Measurements from ENCODE around the gene RASSF5.

The RASSF5 gene

DNA sequence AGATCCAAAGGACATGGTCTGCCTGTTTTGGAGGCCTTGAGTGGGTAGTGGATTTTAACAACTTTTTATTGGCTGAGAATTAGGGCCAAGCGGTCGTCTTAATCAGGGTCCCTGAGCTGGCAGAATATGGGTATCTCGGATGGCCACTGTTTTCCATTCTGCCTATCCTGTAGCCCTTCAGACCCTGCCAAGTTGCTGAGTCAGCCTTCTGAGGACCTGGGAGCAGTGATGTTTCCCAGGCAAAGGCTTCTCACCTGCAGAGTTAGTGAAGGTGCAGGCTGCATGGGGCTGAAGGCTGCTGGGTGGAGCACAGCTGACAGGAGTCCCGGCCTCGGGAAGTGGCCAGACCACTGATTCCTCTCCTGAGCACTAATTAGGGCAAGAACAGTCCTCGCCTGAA lies 11.4 kb downstream of the RASSF5 start:
- no peak for DNase-seq

DNA sequence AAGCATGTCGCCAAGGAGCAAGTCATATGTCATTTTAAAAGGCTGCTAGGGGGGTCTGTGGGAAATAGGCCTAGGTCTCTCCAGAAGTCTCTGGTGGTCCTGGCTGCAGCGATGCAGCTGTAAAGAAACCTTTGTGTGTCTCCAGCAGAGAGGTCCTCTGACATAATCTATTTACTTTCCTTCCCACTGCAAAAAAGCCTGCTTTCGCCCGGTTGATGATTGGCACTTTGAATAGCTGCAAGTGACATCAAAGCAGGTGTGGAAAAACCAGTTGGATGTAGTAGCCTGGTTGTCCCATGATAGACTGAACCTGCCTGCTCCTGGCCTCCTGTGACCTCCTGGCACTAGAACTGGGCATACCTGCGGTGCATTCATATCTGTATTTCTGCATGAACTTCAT lies 13.8 kb downstream of the RASSF5 start:
- DNase-seq: no peak

DNA sequence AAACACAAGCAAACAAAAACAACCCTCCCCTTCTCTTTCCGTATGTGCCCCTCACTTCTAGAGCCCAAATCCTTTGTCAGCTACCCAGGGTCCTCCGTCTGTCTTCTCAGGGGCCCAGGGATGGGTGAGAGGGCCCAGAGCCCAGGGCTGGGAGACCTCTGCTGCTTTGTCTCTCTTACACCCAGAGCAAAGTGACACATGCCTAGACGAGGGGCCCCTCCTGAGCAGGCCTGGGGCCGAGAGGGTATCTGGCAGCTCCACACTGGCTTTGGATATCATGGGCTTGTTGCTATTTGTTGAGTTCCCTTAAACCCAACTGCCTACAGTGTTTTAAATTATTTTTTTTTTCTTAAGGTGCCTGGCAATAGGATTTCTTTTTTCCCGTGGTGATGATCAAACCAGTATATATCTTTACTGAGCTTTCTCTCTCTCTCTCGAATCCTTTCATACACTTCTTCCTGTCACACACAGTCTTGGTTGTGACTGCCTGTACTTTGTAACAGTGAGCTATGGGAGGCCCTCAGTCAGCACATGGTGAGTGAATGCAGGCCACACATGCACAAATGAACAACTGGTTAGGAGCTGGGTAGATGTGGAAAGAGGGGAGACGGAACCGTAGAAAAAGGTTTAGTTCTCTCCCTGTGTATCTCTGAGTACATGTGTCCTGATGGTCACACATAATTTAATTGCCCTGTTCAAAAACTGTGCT lies 14.5 kb downstream of the RASSF5 start:
- DNase-seq: no peak

DNA sequence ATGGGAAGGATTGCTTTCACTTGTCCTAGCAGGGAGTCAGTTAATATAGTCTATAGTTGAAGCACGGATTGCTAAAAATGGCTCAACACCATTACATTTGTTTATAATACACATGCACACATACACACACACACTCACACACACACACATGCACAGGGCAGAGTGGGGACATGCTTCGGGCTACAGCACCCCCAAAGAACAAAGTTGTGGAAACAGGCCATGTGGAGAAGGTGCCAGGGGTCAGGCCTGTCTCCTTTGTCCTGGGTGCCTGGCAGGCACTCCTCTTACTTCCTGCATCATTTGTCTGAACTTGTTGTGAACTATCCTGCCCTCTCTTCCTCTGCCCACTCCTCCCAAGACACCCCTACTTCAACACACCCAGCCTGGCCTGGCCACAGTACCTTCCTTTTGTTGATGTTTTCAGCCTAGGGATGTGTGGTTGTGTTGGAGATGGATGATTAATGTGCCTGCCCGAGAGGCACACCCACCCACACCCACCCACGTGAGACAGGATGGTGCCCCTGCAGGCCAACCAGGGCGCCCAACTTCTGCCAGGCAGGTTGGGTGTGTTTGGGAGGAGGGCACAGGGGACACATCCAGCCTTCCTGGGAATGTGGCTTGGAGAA lies 17.5 kb downstream of the RASSF5 start:
- DNase-seq: no peak

DNA sequence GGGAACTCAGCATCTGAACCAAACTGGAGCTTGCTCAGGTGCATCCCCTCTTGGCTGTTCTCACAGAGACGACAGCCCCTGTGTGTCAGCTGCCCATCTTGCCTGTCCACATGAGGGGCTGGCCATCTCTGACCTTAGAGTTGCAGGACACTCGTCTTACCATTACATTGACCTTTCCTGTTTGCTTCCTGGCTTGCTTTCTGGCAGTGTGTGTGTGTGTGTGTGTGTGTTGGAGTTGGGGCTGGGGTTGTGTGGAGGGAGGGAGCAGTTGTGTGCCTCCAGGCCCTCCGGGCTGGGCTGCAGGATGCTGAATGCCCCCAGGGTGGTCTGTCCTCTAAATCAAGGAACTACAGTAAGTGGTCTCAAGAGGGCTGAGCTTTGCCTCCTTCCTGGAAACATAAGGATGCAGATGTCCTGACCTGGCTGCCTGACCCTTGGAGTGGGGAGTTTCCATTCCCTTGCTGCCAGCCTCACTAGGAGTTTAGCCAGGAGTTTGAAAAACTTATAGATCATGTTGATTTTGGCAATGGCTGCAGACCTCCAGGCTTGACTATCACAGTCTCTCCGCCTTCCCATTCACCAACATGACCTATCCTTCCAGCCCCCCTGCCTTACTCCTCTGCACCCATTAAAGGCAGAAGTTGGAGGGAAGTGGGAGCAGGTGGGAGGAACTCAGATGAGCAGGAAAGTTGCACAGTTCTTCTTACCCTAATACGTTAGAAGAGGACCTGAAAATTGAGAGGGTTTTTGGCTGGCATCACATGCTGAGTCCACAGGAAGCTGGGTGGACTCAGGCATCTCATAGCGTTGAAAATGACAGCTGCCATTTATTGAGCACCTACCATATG lies 19.0 kb downstream of the RASSF5 start:
- no peak for DNase-seq

DNA sequence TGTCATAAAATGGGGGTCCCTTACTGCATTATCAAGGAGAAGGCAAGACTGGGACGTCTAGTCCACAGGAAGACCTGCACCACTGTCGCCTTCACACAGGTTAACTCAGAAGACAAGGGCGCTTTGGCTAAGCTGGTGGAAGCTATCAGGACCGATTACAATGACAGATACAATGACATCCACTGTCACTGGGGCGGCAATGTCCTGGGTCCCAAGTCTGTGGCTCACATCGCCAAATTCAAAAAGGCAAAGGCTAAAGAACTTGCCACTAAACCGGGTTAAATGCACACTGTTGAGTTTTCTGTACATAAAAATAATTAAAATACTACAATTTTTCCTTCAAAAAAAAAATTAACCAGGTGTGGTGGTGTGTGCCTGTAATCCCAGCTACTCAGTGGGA lies 22.1 kb downstream of the RASSF5 start:
- no peak for DNase-seq

DNA sequence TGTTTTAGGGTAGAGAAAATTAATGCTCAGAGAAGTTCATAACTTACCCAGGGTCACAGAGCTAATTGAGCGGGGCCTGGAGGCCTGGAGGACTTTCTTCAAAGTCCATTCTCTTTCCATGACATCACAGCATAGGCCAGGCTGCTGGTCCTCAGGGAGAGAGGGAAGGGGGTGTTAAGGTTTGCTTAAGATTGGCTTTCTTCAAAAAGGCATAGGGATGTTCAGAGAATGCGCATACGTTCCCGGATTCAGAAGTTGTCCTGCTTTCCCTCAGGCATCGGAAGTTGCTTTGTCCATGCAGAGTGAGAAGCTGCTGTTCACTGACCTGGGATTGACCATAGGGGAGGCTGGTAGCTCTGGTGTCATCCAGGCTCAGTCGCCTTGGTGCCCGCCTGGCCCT lies 25.0 kb downstream of the RASSF5 start:
- no peak for DNase-seq

DNA sequence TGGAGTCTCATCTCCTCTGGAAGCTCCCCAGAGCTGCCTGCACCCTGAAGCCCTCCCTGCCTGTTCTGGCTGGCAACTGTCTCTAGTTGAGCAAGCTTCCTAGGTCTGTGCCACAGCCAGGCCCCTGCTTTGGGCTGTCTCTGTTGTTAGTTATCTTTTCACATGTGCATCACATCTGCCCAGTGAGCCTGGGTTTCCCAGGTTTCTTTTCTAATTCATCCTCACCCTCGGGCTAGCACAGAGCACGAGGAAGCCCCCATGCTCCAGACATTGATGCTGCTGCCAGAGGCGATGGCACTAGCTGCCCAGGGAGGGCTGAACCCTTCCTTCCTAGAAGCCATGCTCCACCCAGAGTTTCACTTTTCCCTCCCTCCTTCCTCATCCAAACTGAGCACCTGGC lies 27.2 kb downstream of the RASSF5 start:
- no peak for DNase-seq

DNA sequence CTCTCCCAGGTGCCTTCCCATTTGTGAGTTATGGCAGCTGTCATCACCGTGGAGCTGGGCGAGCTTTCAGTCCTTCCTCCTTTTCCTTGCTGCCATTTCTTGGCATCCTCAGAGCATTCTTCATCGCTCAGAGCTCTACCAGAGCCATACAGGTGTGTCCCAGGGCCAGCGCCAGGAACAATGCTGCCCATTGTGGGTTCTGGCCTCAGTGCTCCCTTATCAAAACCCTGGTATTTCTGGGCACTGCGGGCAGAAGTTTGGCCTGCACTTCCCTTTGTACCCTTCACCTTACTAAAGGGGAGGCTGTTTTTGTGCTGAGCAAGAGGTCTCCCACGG lies 28.5 kb downstream of the RASSF5 start:
- no peak for DNase-seq

DNA sequence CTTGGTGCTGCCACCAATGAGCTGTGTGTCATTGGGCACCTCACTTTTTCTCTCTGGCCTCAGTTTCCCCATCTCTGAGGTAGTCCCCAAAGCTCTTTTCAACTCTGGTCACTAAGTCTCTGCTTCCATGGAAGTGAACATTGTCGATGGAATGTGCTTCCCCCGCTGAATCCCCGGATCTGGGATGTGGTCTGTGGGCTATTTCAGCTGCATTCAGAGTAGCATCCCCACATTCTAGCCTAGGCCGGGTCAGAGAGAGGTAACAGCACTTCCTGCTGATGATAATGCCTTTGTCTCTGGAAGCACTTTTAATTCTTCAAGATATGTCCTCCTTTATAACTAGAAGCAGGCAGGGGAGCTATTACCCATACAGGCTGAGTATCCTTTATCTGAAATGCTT lies 29.8 kb downstream of the RASSF5 start:
- no peak for DNase-seq

DNA sequence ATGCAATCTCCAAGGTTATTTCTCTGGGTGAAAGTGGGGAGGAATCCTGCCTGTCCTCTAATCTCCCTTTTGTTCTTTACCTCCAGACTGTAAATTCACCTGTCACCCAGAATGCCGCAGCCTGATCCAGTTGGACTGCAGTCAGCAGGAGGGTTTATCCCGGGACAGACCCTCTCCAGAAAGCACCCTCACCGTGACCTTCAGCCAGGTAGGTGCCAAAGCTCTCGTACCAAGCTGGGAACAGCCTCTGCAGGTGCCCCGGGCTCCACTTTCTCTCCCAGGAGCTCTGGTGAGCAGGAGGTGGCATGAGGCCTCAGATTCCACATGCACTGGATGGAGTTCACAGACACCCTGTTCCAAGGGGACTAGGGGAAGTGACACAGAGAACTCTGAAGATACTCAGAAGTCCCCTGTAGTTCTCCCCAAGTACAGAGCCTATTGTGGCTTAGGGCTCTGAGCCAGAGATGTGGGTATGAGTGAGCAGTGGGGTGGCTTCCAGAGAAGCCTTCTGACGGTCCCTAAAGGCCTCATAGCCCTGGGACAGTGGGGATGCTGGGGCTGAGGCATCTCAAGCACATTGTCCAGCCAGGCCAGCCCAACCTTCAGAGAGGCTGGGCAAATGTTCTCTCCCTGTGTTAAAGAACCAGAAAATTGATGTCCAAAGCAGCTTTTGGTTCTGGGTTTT lies 30.9 kb downstream of the RASSF5 start:
- DNase-seq: no peak

DNA sequence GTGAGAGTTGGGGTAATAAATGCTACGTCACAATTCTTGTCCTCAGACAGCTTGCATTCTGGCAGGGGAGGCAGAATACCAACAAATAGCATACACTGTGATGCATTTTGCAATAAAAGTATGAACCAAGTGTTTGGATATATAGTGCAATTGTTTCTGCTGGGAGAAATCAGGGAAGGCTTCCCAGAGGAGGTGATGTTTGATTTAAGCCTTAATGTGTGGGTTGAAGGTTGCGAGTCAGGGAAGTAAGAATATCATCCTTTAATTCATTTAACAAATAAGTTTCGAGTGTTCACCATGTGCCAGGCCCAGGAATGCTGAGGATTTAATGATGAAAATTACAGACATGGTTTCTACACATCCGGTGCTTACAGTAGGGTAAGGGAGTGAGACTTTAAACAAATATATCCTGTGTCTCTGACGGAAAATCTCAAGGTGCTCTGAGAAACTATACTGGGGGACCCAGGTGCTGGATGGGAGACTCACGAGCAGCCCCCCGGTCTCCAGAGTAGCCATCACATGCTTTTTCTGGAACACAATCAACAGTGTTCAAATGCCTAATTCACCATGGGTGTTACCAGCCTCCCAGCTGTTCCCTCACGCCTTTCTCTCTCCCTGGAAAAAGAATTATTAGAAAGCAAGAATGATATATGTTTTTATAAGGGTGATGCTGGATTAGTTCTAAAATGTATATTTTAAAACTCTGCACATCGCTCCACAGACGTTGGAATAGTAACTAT lies 31.7 kb downstream of the RASSF5 start:
- DNase-seq: no peak

DNA sequence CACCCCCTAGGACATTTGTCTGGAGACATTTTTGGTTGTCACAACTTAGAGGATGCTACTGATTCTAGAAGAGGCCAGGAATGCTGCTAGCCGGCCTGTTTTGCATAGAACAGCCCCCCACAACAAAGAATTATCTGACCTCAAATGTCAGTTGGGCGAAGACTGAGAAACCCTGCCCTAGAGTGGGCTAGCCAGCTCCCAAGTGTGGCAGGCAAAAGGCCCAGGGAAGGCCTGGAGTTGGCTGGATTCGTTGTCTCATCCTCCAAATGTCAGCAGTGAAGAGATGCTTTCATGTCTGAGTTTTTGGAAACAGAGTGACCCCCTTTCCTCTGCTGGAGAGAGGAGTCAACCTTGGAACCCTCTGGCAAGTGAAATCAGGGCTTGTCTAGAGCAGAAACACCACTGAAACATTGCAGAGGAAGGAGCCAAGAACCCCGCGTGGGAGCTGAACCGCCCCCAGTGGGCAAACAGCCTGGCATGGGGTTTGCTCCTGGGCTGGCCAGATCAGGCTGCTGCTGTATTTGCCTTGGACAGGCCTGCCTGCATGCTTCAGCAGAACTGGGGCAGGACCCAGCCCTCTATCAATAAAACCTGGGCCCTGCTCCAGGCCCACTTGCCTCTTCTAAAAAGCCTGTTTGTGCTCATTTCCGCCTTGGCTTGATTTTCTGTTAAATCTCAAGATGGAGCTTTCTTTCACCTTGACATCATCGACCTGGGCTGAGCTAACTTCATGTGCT lies 32.9 kb downstream of the RASSF5 start:
- DNase-seq: no peak

DNA sequence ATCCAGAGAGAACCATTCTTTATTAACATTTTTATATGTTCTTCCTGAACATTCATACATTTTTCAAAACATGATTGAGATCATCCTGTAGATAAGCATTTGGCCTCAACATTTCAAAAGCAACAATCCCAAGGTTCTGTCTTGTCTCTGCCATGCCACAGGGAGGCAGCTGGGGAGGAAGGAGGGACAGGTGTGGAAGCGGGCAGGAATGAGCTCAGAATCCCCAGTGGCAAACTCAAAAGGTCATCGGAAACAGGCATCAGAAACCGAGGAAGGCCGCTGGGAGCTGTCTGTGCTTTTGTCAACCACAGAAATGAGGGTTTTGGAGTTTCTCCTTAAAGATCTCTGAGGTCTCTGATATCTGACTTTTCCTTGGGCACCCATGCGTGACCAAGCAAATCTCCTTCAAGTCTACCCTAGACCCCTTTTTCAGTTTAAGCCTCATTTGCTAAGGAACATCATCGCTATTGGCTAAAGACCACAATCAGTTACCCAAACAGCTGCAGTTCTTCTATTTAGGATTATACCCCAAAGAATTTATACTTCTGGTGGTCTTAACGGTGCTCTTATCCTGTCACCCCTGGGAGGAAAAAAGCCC lies 34.0 kb downstream of the RASSF5 start:
- no peak for DNase-seq

DNA sequence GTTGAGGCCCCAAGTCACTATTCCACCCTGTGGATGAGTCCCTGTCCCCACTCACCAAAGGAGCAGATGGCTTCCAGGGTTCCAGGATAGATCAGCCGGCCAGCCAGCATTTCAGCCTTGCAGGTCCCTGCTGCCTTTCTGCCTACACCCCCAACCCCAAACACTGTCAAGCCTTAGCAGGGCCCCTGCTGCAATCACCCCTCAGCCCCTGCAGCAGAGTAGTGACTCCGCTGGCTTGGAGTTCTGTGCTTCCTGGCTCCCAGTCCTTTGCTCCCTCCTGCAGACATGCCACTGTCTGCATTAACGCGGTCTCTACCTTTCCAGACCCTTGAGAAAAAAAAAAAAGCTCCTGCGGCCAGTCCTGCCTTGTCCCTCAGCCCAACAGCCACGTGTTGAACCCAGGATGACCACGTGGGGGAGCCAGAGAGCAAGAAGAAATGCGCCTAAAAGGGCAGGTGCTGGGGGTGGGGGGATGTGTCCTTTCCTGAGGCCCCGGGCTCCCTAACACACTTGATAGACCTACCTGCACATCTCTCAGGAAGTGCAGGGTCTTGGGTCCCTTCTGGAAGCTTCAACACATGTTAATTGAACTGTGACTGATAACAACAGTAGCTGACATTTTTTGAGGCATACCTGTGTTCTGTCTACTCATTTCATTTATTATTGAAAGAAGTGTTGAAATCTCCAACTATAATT lies 37.4 kb downstream of the RASSF5 start:
- DNase-seq: peak; percentile 81

DNA sequence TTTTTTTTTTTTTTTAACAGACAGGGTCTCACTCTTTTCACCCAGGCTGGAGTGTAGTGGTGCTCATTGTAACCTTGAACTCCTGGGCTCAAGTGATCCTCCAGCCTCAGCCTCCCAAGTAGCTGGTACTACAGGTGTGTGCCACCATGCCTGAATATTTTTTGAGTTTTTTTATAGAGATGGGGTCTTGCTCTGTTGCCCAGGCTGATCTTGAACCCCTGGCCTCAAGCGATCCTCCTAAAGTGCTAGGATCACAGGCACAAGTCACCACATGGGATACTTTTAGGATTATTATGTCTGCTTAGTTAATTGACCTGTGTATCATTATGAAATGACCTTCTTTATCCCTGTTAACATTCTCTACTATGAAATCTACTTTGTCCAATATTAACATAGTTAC lies 38.0 kb downstream of the RASSF5 start:
- no peak for DNase-seq

DNA sequence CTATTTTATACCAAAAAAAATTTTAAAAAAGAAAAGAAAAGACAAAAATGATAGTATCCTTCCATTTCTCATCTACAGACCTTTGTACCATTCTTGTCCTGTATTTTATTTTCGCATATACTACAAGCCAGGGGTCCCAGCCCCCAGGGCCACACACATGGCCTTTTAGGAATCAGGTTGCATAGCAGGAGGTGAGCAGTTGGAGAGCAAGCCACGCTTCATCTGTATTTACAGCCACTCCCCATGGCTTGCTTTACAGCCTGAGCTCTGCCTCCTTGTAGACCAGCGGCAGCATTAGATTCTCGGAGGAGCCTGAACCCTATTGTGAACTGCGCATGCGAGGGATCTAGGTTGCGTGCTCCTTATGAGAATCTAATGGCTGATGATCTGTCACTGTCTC lies 39.8 kb downstream of the RASSF5 start:
- DNase-seq: no peak

DNA sequence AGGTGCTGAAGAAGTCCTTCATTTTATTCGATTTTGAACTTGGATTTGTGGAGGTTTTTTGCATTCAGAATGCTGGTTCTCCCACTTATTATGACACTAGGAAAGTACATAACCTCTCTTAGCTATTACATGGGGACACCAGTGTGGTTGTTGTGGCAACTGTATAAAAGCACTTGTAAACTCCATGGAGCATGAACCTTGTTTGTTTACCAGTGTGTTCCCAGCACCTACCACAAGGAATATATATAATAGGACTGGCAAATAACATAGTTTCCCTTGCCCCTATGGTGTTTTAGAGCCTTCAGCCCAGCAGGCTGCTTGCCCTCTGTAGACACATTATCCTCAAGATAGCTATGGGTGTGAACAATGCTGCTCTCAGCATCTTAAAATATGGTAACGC lies 43.1 kb downstream of the RASSF5 start:
- no peak for DNase-seq

DNA sequence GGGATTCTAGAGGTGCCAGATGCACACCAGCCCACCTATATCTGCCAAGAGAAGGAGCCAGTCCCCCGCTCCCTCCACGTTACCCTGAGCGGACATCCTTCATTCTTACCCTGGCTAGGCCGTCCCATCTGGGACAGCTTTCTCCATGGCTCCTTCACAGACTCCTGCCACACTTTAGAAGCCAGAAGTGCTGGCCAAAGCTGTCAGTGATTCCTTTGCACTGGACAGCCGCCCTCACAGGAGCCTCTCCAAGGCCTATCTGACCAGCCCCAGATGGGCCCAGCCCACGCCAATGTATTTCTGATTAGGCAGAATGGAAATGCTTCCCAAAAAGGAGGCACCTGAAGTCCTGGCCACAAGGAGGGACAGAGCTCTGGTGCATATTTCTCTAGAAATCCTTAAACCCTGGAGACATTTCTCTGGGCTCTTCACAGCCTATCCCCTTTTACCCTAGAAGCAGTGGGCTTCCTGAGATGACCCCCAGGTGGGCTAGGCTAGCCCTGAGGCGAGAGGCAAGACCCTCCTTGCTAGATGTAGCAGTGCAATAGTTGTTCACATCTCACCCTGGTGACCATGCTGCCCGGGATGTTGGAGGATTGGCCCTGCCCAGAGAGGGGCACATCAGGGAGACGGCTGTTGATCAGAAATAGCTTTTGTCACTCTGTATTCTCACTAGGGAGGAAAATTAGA lies 44.1 kb downstream of the RASSF5 start:
- no peak for DNase-seq

DNA sequence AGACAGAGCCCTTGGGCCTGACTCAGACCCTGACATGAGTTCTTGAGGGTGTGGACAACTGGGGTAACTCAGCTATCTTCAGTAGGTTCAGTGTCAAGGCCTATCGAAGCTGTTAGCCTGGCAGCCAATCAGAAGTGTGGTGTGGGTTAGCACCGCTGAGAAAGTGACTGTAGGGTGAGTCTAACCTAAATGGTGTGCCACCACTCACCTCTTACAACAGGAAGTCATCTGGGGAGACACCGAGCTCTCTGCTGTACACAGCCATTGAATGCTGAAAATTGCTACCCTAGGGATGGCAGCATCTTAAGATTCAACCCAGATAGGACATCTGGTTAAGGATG lies 44.6 kb downstream of the RASSF5 start:
- peak; percentile 59 for DNase-seq

DNA sequence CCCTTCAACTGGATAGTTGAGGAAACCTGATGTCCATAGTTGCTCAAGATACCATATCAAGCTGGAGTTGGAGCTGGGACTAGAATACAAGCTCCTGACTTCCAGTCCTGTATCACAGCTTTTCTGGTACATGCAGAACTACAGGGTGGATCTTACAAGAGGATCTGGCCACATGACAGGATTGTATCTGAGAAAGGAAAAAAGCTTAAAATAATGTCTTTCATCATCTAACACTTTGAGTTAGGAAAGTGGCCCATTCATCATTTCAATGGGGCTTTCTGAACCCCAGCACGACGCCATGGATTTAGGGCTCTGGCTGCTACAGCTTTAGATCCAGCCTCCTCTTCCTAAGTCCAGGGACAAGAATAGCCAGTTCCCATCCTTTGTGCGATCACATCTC lies 46.9 kb downstream of the RASSF5 start:
- DNase-seq: no peak
